Measurements from ENCODE around the gene FBXL15.

The FBXL15 gene

GRCh38 chr10:102423372-102423968 lies 2.8 kb downstream of the FBXL15 start:
- H3K79me2 ChIP-seq (ENCODE audit: control insufficient read depth, low read length) = peaks cover 21% of the 10 kb centered on the region
- H3K4me2 ChIP-seq (ENCODE audit: low read length) = peak overlapping the region; percentile 93
- H3K4me1 ChIP-seq (ENCODE audit: control insufficient read depth, low read length) = peaks cover 31% of the 10 kb centered on the region
- H3K4me3 ChIP-seq (ENCODE audit: low read length) = peak overlapping the region; percentile 88; the same call in 1 of the 2 replicates
- no peaks in the 10 kb centered on the region for H3K9me2 ChIP-seq (replicated peaks; ENCODE audit: control insufficient read depth, low read length)
- H3K9me3 ChIP-seq (ENCODE audit: control insufficient read depth, insufficient read depth, low read length) = no peaks in the 10 kb centered on the region
- H3K27me3 ChIP-seq (ENCODE audit: control insufficient read depth, low read length) = no peaks in the 10 kb centered on the region
- no peak overlapping the region for H3K27ac ChIP-seq (ENCODE audit: low read depth, low read length)
- peaks cover 7% of the 10 kb centered on the region; the same call in 1 of the 2 replicates for H3F3A ChIP-seq (ENCODE audit: control insufficient read depth, insufficient read depth)
- H3K36me3 ChIP-seq (ENCODE audit: control insufficient read depth, low read length) = peaks cover 19% of the 10 kb centered on the region
- H4K20me1 ChIP-seq (ENCODE audit: control insufficient read depth, insufficient read depth, low read depth, low read length) = no peaks in the 10 kb centered on the region
- TF ChIP-seq CTCF (IDR thresholded peaks at IDR 0.05; ENCODE audit: low read depth, low read length, poor library complexity, severe bottlenecking) (no peak), EZH2phosphoT487 (IDR thresholded peaks at IDR 0.05; ENCODE audit: borderline replicate concordance, low read length) (no peak)

- H3K79me2 ChIP-seq (ENCODE audit: control insufficient read depth, low read length) = peaks cover 21% of the 10 kb centered on the region
- H3K4me3 ChIP-seq (ENCODE audit: low read length) = no peak overlapping the region
- peaks cover 7% of the 10 kb centered on the region; the same call in 1 of the 2 replicates for H3F3A ChIP-seq (ENCODE audit: control insufficient read depth, insufficient read depth)
- H3K27me3 ChIP-seq (ENCODE audit: control insufficient read depth, low read length) = no peaks in the 10 kb centered on the region
- no peaks in the 10 kb centered on the region for H4K20me1 ChIP-seq (ENCODE audit: control insufficient read depth, insufficient read depth, low read depth, low read length)
- H3K4me1 ChIP-seq (ENCODE audit: control insufficient read depth, low read length) = peaks cover 27% of the 10 kb centered on the region
- H3K36me3 ChIP-seq (ENCODE audit: control insufficient read depth, low read length) = peaks cover 19% of the 10 kb centered on the region
- no peak for TF ChIP-seq CTCF (IDR thresholded peaks at IDR 0.05; ENCODE audit: low read depth, low read length, poor library complexity, severe bottlenecking)
- TF ChIP-seq EZH2phosphoT487 (IDR thresholded peaks at IDR 0.05; ENCODE audit: borderline replicate concordance, low read length) = no peak
- H3K9me2 ChIP-seq (replicated peaks; ENCODE audit: control insufficient read depth, low read length) = no peaks in the 10 kb centered on the region
- H3K27ac ChIP-seq (ENCODE audit: low read depth, low read length) = no peak overlapping the region
- no peaks in the 10 kb centered on the region for H3K9me3 ChIP-seq (ENCODE audit: control insufficient read depth, insufficient read depth, low read length)
- no peak overlapping the region for H3K4me2 ChIP-seq (ENCODE audit: low read length)
These were observed 3.5 kb downstream of the FBXL15 start for GRCh38 chr10:102424145-102424544.

GRCh38 chr10:102424916-102425315 lies 4.3 kb downstream of the FBXL15 start:
- TF ChIP-seq EZH2phosphoT487 (IDR thresholded peaks at IDR 0.05; ENCODE audit: borderline replicate concordance, low read length) (no peak), CTCF (IDR thresholded peaks at IDR 0.05; ENCODE audit: low read depth, low read length, poor library complexity, severe bottlenecking) (no peak)

More at GRCh38 chr10:102424916-102425315, 4.3 kb downstream of the FBXL15 start:
- Histone ChIP-seq H3K27ac (ENCODE audit: low read depth, low read length) (no peak overlapping the region), H3F3A (ENCODE audit: control insufficient read depth, insufficient read depth) (peaks cover 7% of the 10 kb centered on the region; the same call in 1 of the 2 replicates), H3K9me3 (ENCODE audit: control insufficient read depth, insufficient read depth, low read length) (no peaks in the 10 kb centered on the region), H3K4me1 (ENCODE audit: control insufficient read depth, low read length) (peaks cover 21% of the 10 kb centered on the region), H3K4me2 (ENCODE audit: low read length) (no peak overlapping the region), H3K4me3 (ENCODE audit: low read length) (no peak overlapping the region), H3K36me3 (ENCODE audit: control insufficient read depth, low read length) (peaks cover 19% of the 10 kb centered on the region), H3K79me2 (ENCODE audit: control insufficient read depth, low read length) (peaks cover 21% of the 10 kb centered on the region), H4K20me1 (ENCODE audit: control insufficient read depth, insufficient read depth, low read depth, low read length) (no peaks in the 10 kb centered on the region), H3K27me3 (ENCODE audit: control insufficient read depth, low read length) (no peaks in the 10 kb centered on the region), H3K9me2 (replicated peaks; ENCODE audit: control insufficient read depth, low read length) (no peaks in the 10 kb centered on the region)
